Measurements from ENCODE around the gene TGM5. TPM values are rescaled to one million over a fixed set of nuclear protein-coding genes. Genes with fewer than 3 reads are reported as not detected.
A peak's percentile ranks its signal among the peaks of the same experiment; 100 is the strongest.
"Not testable (repeated sequence)": the region's sequence is repeated elsewhere in the genome, so short reads cannot be mapped to it uniquely, and the experiment has no call there.

TGM5 gene
- total and polyA plus RNA-seq, 11 donors = 1.2 TPM; not detected in 10

DNA sequence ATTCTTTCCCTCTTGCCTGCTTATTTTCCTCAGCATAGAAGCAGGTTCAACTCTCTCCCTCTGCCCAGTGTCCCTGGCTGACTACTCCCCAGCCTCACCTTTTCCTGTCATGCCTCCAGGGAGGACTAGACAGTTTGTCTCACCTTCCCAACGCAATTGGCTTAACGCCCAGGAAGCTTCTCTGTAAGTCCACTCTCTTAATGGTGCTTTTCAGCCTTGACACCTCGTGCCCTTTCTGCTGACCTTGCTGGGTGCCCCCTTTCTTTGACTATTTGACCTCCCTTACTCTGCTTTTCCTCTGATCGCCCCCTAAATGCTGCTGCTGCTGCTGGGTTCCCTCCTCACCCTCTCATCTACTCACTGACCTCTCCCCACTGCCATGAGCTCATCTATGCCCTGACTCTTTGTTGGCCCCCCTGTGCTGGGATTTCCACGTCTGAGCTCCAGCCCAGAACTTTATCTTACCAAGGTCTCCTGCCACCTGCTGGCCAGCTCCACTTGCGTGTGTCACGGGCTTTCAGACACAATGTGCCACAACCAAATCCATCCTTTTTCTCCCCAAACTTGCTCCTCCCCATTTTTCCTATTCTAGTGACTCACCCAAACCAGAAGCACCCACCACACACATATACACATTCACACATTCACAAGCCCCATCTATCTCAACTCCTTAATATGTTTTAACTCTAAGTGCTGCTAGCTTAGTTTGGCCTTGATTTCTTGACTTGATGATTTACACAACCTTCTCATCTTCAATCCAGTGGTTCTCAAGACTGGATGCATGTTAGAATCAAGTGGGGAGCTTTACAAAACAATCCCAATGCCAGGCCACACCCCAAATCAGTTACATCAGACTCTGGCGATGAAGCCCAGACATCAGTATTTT, 62.5 kb downstream of the TGM5 start:
- Histone ChIP-seq H3K36me3 (no peaks in the 10 kb centered on the region), H3K4me1 (peaks cover 0 to 9% (median 0%) of the 10 kb centered on the region in 12 donors), H3K4me3 (no peak overlapping the region), H3K27ac (no peak overlapping the region), H3K9me3 (no peaks in the 10 kb centered on the region), H3K27me3 (peaks cover 0 to 14% (median 0%) of the 10 kb centered on the region in 9 donors)
- TF ChIP-seq POLR2A (IDR thresholded peaks at IDR 0.05) = no peak
- TF ChIP-seq, protein P1, sequence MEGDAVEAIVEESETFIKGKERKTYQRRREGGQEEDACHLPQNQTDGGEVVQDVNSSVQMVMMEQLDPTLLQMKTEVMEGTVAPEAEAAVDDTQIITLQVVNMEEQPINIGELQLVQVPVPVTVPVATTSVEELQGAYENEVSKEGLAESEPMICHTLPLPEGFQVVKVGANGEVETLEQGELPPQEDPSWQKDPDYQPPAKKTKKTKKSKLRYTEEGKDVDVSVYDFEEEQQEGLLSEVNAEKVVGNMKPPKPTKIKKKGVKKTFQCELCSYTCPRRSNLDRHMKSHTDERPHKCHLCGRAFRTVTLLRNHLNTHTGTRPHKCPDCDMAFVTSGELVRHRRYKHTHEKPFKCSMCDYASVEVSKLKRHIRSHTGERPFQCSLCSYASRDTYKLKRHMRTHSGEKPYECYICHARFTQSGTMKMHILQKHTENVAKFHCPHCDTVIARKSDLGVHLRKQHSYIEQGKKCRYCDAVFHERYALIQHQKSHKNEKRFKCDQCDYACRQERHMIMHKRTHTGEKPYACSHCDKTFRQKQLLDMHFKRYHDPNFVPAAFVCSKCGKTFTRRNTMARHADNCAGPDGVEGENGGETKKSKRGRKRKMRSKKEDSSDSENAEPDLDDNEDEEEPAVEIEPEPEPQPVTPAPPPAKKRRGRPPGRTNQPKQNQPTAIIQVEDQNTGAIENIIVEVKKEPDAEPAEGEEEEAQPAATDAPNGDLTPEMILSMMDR (IDR thresholded peaks at IDR 0.05) = peak; percentile 41 to 68 (median 58)
- WGBS, 4 donors = 27 to 41% (median 31%) methylated on average over 8 of the region's 8 CpGs
- DNase-seq = peak in 4 of 5 donors; percentile 45 to 72 (median 56)
- intact Hi-C loops (cut with DNase I) = loop anchor here in 2 of 10 donors (1.0 to 2.0 kb wide), 2 partner anchors 15 to 17 kb away; no protein-coding TSS in a partner anchor
- peak in 3 of 4 donors; percentile 62 to 76 (median 71) for ATAC-seq

GRCh38 chr15:43199945-43200488, 66.7 kb downstream of the TGM5 start:
- Histone ChIP-seq H3K36me3 (peaks cover 0 to 36% (median 26%) of the 10 kb centered on the region in 9 donors), H3K4me1 (peaks cover 0 to 23% (median 0%) of the 10 kb centered on the region in 12 donors), H3K4me3 (no peak overlapping the region), H3K27me3 (no peaks in the 10 kb centered on the region), H3K9me3 (peaks cover 0 to 10% (median 0%) of the 10 kb centered on the region in 12 donors), H3K27ac (no peak overlapping the region)
- no peak for DNase-seq
- WGBS, 4 donors = 84 to 93% (median 87%) methylated on average over 3 of the region's 3 CpGs
- intact Hi-C loops (cut with DNase I) = no loop called here
- TF ChIP-seq POLR2A (IDR thresholded peaks at IDR 0.05) = no peak
- TF ChIP-seq, protein P1 (IDR thresholded peaks at IDR 0.05) = no peak
- ATAC-seq = no peak

DNA sequence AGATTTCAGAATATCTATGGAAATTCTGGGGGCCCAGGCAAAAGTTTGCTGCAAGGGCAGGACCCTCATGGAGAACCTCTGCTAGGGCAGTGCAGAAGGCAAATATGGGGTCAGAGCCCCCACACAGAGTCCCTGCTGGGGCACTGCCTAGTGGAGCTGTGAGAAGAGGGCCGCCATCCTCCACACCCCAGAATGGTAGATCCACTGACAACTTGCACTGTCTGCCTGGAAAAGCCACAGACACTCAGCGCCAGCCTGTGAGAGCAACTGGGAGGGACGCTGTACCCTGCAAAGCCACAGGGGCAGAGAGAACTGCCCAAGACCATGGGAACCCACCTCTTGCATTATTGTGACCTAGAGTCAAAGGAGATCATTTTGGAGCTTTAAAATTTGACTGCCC, 67.7 kb downstream of the TGM5 start:
- no peak overlapping the region for H3K4me3 ChIP-seq
- peaks cover 0 to 47% (median 36%) of the 10 kb centered on the region in 9 donors for H3K36me3 ChIP-seq
- H3K9me3 ChIP-seq = peaks cover 0 to 10% (median 0%) of the 10 kb centered on the region in 12 donors
- DNase-seq (no peak), ATAC-seq (no peak)
- no peak overlapping the region for H3K27ac ChIP-seq
- TF ChIP-seq POLR2A (IDR thresholded peaks at IDR 0.05) = no peak
- TF ChIP-seq, protein P1 (IDR thresholded peaks at IDR 0.05) = no peak
- 95 to 100% (median 97%) methylated on average over 3 of the region's 3 CpGs for WGBS, 4 donors
- H3K27me3 ChIP-seq = no peaks in the 10 kb centered on the region
- intact Hi-C loops (cut with DNase I) = no loop called here
- peaks cover 0 to 19% (median under 1%) of the 10 kb centered on the region in 12 donors for H3K4me1 ChIP-seq

- ATAC-seq; H3K4me3 ChIP-seq; H3K27ac ChIP-seq; intact Hi-C loops (cut with DNase I); DNase-seq; H3K9me3 ChIP-seq; H3K27me3 ChIP-seq: not testable (repeated sequence)
- peaks cover 0 to 51% (median 41%) of the 10 kb centered on the region in 9 donors for H3K36me3 ChIP-seq
- H3K4me1 ChIP-seq = peaks cover 0 to 20% (median 0%) of the 10 kb centered on the region in 12 donors
- 97 to 98% (median 97%) methylated on average over 4 of the region's 4 CpGs for WGBS, 4 donors
These were observed 68.2 kb downstream of the TGM5 start for GRCh38 chr15:43198556-43198955.

GRCh38 chr15:43197773-43198172, 69.0 kb downstream of the TGM5 start:
- ATAC-seq; intact Hi-C loops (cut with DNase I); H3K27ac ChIP-seq; DNase-seq; H3K9me3 ChIP-seq; H3K4me3 ChIP-seq; H3K27me3 ChIP-seq: not testable (repeated sequence)
- WGBS, 4 donors = 75 to 86% (median 80%) methylated on average over 3 of the region's 3 CpGs
- Histone ChIP-seq H3K4me1 (peaks cover 0 to 24% (median 0%) of the 10 kb centered on the region in 12 donors), H3K36me3 (peaks cover 0 to 59% (median 49%) of the 10 kb centered on the region in 9 donors)

Measured in heart left ventricle (tissue), 16 donors.